ENCODE data around the gene MYBPHL. TPM values are rescaled to one million over a fixed set of nuclear protein-coding genes. Genes with fewer than 3 reads are reported as not detected.

The MYBPHL gene
- total RNA-seq, 1 donor, result not detected

- Histone ChIP-seq H3K27me3 (ENCODE audit: insufficient read depth, low read length) (no peaks in the 10 kb centered on the region), H3K4me2 (ENCODE audit: insufficient read depth, low read length) (peak within 1 kb of the TSS; percentile 77), H3K4me1 (ENCODE audit: insufficient read depth, low read length) (peaks cover 13% of the 10 kb centered on the region), H2AFZ (ENCODE audit: low read length) (peak within 1 kb of the TSS; percentile 67), H4K20me1 (ENCODE audit: insufficient read depth, low read length) (no peaks in the 10 kb centered on the region), H3K79me2 (ENCODE audit: insufficient read depth, low read length) (no peaks in the 10 kb centered on the region), H3K27ac (ENCODE audit: low read depth, low read length) (no peak within 1 kb of the TSS), H3K36me3 (ENCODE audit: insufficient read depth, low read length) (no peaks in the 10 kb centered on the region), H3K4me3 (ENCODE audit: insufficient read depth, low read length) (peak within 1 kb of the TSS; percentile 65), H3K9me3 (ENCODE audit: low read depth, low read length) (no peaks in the 10 kb centered on the region)
- TF ChIP-seq CTCF (IDR thresholded peaks at IDR 0.05; ENCODE audit: extremely low read depth, low read depth, low read length), result no peak
- DNase-seq (ENCODE audit: insufficient read length, low spot score, missing footprints), result peak; percentile 99
These were observed 57.8 kb downstream of the MYBPHL start, which contains the start of gene CELSR2 for GRCh38 chr1:109248797-109249629. Gene CELSR2 (plus strand): TSS chr1:109249539. CDS start chr1:109250080, 541 bp downstream.

GRCh38 chr1:109248444-109248796 is 58.4 kb downstream of the MYBPHL start:
- Histone ChIP-seq H3K4me2 (ENCODE audit: insufficient read depth, low read length) (no peak overlapping the region), H3K27me3 (ENCODE audit: insufficient read depth, low read length) (no peaks in the 10 kb centered on the region), H4K20me1 (ENCODE audit: insufficient read depth, low read length) (no peaks in the 10 kb centered on the region), H3K4me3 (ENCODE audit: insufficient read depth, low read length) (no peak overlapping the region), H2AFZ (ENCODE audit: low read length) (no peak overlapping the region), H3K36me3 (ENCODE audit: insufficient read depth, low read length) (no peaks in the 10 kb centered on the region), H3K79me2 (ENCODE audit: insufficient read depth, low read length) (no peaks in the 10 kb centered on the region), H3K4me1 (ENCODE audit: insufficient read depth, low read length) (peaks cover 7% of the 10 kb centered on the region), H3K9me3 (ENCODE audit: low read depth, low read length) (no peaks in the 10 kb centered on the region), H3K27ac (ENCODE audit: low read depth, low read length) (no peak overlapping the region)
- TF ChIP-seq CTCF (IDR thresholded peaks at IDR 0.05; ENCODE audit: extremely low read depth, low read depth, low read length), result no peak
- DNase-seq (ENCODE audit: insufficient read length, low spot score, missing footprints), result no peak

DNA sequence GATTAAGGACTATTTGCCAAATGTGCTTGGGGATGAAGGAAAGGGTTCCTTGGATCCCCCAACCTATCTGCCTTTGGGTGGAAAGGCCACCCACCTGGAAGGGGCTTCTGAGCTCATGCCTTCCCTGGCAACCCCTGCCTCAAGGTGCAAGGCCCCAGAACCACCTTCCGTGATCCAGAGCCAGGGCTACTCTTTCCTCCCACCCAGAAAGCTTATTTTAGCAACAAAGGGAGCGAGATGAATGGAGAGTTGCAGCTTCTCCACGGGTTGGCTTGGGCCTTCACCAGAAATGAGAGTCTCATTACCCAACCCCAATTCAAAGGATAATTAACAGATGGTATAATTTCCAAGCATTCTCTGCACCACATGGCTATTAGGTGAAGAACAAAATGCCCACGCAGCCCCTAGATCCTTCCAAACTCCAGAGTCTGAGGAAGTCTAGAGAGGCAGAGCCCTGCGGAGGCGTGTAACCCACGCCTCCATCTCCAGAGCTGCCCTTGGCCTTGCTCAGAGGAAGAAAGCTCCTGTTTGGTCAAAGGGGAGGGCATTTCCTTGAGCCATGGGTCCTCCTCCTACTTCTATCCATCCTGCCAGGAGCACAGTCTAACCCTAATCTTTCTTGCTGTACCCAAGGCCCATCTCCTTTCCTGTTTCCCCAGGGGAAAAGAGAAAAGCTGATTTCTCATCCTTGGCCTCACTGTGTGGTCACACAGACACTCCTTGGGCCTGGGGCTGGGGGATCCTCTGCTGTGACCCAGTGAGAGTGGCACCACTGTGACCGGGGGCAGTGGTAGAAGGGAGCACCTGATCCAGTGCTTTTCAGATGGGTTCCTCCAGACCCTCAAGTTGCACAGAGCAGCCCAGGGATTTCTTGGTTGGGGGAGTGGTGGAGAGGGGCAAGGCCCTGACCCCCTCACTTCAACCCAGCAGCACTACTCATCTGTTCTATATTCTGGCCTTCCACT is 59.1 kb downstream of the MYBPHL start:
- TF ChIP-seq CTCF (IDR thresholded peaks at IDR 0.05; ENCODE audit: extremely low read depth, low read depth, low read length), result no peak
- Histone ChIP-seq H3K27me3 (ENCODE audit: insufficient read depth, low read length) (no peaks in the 10 kb centered on the region), H2AFZ (ENCODE audit: low read length) (no peak overlapping the region), H3K9me3 (ENCODE audit: low read depth, low read length) (no peaks in the 10 kb centered on the region), H3K79me2 (ENCODE audit: insufficient read depth, low read length) (no peaks in the 10 kb centered on the region), H3K27ac (ENCODE audit: low read depth, low read length) (no peak overlapping the region), H3K4me3 (ENCODE audit: insufficient read depth, low read length) (no peak overlapping the region), H3K4me2 (ENCODE audit: insufficient read depth, low read length) (no peak overlapping the region), H3K36me3 (ENCODE audit: insufficient read depth, low read length) (no peaks in the 10 kb centered on the region), H3K4me1 (ENCODE audit: insufficient read depth, low read length) (peaks cover 6% of the 10 kb centered on the region), H4K20me1 (ENCODE audit: insufficient read depth, low read length) (no peaks in the 10 kb centered on the region)
- DNase-seq (ENCODE audit: insufficient read length, low spot score, missing footprints), result peak; percentile 59

All from osteoblast (primary cell).